Activated gamma-delta T cell treated with Interleukin-2 at 50 U/mL for 16 hours (primary cell): ENCODE measurements around the gene TCF25.
A peak's percentile ranks its signal among the peaks of the same experiment; 100 is the strongest.
"Not testable (repeated sequence)": the region's sequence is repeated elsewhere in the genome, so short reads cannot be mapped to it uniquely, and the experiment has no call there.

Experiments used
- DNase-seq: peaks from one replicate; pipeline ENCODE4 v3.0.0-alpha.2; 2020

Gene TCF25, protein sequence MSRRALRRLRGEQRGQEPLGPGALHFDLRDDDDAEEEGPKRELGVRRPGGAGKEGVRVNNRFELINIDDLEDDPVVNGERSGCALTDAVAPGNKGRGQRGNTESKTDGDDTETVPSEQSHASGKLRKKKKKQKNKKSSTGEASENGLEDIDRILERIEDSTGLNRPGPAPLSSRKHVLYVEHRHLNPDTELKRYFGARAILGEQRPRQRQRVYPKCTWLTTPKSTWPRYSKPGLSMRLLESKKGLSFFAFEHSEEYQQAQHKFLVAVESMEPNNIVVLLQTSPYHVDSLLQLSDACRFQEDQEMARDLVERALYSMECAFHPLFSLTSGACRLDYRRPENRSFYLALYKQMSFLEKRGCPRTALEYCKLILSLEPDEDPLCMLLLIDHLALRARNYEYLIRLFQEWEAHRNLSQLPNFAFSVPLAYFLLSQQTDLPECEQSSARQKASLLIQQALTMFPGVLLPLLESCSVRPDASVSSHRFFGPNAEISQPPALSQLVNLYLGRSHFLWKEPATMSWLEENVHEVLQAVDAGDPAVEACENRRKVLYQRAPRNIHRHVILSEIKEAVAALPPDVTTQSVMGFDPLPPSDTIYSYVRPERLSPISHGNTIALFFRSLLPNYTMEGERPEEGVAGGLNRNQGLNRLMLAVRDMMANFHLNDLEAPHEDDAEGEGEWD

DNA sequence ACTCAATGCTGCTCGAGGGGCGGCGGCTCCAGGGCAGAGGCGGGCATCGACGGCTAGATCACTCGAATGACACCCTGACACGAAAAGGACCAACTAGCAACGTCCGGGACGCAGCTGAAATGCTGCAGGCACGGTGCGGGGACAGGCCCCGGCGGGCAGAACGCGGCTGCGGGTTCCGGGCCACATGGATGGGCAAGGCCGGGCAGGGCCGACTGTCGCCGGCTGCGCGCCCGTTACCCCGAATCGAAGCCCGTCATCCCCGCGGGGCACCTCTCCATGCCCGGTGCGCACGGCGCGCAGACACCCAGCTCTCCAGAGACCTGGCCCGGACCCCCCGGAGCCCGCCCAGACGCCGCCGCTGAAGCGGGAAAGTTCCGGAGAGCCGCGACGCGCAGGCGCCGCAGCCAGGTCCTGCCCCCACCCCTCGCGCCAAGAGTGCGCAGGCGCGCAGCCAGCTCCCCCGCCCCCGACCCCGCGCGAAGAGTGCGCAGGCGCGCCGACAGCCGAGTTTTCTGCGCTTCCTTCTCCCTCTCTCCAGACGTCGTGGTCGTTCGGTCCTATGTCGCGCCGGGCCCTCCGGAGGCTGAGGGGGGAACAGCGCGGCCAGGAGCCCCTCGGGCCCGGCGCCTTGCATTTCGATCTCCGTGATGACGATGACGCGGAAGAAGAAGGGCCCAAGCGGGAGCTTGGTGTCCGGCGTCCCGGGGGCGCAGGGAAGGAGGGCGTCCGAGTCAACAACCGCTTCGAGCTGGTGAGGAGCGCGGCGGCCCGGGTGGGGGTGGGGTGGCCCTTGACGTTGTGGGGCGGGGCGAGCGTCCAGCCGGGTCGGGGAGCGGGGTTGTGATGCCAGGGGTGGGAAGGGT is at the start of gene TCF25:
TCF25 (plus strand) TSS at position 484 of the 863 bp plus-strand sequence; CDS start at position 560, 76 bp downstream.
- peak; percentile 82 for DNase-seq

- DNase-seq = not testable (repeated sequence)
These were observed 49.6 kb upstream of the TCF25 start for GRCh38 chr16:89823824-89824148.

GRCh38 chr16:89826531-89827382 is 46.6 kb upstream of the TCF25 start:
- DNase-seq = no peak

- no peak for DNase-seq
These were observed 45.8 kb upstream of the TCF25 start for GRCh38 chr16:89827383-89828198.

GRCh38 chr16:89828199-89828869 is 45.1 kb upstream of the TCF25 start, which contains the start of gene SPIRE2:
SPIRE2 (plus strand) TSS chr16:89828475; CDS start chr16:89828551, 76 bp downstream.
- peak; percentile 67 for DNase-seq

- DNase-seq = no peak
These were observed 44.3 kb upstream of the TCF25 start for GRCh38 chr16:89828870-89829629.

DNA sequence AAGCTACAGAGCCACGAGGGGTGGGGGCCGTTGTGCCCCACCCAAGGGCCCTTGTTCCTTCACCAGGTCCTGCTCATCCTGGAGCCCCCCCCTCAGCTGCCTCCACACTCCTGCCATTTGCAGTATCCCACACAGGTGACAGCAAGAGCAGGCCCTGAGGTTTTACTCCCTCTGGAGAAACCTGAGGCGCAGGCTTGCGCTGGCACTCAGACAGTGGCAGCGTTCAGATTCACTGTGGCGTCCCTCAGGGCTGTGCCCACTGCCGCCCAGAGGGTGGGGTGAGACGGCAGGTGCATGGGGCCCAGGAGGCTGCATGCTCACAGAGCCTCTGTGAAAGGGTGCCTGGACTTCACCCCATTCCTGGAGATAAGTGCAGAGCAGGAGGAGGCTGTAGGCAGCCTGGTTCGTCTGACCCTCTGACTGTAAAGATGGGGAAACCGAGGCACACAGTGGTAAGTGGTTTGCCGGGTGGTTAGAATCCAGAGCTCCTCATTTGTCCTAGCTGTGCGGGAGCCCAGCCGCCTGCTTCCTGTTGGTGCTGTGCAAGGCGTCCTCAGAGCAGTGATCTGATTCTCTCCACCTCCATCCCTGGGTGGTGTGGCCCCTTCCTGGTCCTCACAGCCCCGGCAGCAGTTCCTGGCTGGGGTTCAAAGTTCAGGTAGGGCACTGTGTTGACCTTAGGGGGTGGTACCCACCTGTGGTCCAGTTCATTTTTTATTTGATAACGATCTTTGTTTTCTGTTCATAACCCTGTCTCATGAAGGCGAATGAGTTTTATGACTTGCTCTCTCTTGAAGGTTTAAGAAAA is 43.6 kb upstream of the TCF25 start:
- DNase-seq = no peak

DNA sequence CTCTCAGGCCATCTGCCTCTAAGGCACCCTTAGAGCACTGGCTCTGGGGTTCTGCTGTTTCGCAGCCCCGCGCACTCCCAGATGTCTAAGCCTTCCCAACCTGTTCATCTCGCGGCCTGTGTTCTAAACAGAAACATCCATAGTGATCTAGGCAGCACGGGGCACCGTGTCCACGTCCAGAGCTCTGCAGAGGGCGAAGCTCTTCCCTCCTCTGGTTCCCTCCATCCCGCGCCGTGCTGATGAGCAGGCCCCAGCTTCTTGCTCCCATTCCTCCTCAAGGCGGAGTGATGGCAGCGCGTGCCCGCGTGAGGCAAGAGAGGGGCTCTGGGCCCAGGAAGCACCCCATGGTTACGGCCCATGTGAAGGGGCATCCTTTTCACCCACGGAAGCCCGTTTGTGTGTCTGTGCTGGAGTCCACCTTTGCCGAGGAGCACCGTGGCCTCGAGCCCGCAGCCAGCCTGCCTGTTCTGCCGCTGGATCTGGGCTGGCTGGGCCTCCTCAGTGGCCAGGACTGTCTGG is 41.5 kb upstream of the TCF25 start:
- DNase-seq = no peak

- DNase-seq = not testable (repeated sequence)
These were observed 39.6 kb upstream of the TCF25 start for GRCh38 chr16:89833664-89834363.

DNA sequence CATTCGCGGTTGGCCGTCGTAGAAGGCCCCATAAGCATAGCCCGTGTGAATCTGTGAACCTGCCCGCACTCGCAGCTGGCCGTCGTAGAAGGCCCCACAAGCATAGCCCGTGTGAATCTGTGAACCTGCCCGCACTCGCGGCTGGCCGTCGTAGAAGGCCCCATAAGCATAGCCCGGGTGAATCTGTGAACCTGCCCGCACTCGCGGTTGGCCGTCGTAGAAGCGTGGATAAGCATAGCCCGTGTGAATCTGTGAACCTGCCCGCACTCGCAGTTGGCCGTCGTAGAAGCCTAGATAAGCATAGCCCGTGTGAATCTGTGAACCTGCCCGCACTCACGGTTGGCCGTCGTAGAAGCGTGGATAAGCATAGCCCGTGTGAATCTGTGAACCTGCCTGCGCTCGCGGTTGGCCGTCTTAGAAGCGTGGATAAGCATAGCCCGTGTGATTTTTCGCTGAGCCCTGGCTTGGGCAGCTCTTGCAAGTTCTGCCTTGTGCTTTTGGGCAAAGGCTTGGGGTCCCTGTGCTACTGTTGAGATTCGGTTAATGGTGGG is 38.5 kb upstream of the TCF25 start:
- DNase-seq = not testable (repeated sequence)

- DNase-seq = not testable (repeated sequence)
These were observed 36.9 kb upstream of the TCF25 start for GRCh38 chr16:89836484-89836883.

- DNase-seq = no peak
These were observed 36.3 kb upstream of the TCF25 start for GRCh38 chr16:89837014-89837546.

DNA sequence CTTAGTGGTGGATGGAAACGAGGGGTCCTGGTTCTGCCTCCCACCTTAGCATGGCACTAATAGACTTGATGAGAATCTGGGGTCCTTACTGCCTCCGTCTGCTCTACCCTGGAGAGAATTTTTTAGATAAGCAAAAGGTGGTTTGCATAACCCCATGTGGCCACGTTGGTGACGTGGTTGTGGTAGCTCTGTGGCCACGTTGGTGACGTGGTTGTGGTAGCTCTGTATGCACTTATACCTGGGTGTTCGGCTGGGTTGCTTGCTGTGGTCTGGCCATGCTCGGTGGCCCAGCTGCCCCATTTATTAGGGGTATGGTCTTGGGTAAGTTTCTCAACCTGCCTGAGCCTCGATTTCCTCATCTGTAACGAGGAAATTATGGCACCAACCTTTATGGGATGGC is 32.1 kb upstream of the TCF25 start:
- DNase-seq = peak; percentile 70

DNA sequence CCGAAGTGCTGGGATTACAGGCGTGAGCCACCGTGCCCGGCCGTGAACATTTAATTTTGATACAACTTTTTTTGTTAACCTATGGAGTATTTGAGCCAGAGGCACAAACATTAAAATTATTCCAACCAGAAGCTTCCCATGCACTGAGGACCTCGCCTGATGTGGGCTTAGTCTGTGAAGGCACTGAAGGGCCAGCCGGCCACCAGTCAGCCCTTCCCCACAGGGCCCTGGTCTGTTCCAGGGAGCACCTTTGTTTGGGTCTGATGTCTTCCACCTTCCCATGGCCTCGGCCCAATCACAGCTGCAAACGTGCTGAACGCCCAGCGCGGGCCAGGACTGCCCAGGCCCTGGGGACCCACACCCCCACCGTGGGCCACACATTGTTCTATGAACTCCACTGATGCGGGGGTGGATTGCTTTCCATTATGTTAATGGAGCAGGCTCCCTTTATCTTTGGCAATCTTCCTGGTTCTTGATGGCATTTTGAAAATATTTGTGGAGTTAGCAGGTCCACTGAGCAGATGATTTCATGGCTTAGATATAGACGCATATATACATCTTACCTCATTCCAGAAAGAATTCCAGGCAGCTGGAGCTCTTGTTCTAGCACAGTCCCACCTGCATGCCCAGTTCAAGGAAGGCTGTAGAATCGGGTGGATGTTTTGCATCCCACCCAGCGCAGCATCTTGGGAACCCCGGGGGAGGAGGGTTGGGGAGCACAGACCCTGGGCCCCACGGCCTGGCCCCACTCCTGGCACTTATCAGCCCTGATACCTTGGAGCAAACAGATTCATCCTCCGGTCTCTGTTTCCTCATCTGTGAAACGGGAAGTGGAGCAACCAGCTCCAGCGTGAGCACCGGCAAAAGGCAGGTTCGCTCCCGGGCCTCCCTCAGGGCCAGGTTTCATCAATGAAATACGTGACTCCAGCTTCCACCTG is 30.7 kb upstream of the TCF25 start:
- no peak for DNase-seq

DNA sequence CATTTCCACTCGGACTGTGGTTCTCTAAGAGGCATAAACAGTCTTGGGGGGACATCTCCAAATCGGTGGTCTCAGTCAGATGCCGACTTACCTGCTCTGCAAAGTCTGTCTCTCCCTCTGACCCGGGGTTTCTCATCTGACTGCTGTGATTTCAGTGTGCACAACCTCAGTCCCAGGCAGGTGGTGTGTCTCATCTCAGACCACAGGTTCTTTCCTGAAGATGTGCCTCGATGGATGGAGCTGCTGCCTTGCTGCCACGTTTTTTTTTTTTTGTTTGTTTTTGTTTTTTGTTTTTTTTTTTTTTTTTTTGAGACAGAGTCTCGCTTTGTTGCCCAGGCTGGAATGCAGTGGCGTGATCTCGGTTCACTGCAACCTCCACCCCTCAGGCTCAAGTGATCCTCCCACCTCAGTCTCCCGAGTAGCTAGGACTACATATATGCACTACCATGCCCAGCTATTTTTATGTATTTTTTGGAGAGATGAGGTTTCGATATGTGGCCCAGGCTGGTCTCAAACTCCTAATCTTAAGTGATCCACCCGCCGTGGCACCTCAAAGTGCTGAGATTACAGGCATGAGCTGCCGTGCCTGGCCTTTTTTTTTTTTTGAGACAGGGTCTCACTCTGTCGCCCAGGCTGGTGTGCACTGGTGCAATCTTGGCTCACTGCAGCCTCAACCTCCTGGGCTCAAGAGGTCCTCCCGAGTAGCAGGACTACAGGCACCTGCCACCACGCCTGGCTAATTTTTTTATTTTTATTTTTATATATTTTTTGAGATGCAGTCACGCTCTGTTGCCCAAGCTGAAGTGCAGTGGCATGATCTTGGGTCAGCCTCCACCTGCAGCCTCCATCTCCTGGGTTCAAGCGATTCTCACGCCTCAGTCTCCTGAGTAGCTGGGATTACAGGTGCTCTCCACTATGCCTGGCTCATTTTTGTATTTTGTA is 29.7 kb upstream of the TCF25 start:
- no peak for DNase-seq
